Tibial nerve (tissue), 4 donors: ENCODE results near the gene BACH2. TPM values are rescaled to one million over a fixed set of nuclear protein-coding genes. Genes with fewer than 3 reads are reported as not detected.

Experiments
- DNase-seq, 2 donors: peaks; one replicate each; pipeline ENCODE4 v3.0.0-alpha.2; 2019; ENCODE audit warnings: low spot score in 2 of 2
- H3K27ac ChIP-seq, 4 donors: fragments of 200-600 bp; sonication (generic) in 3 of 4; one replicate each; pipeline ENCODE4 v1.5.1; 2017 to 2019; ENCODE audit warnings: mild to moderate bottlenecking in 1 of 4
- H3K27me3 ChIP-seq, 2 donors: fragments of 200-600 bp; sonication (generic) in 1 of 2; one replicate each; pipeline versions ENCODE4 v1.5.1 to v1.6.0; 2017 to 2019
- H3K36me3 ChIP-seq, 3 donors: fragments of 200-600 bp; sonication (generic); one replicate each; pipeline ENCODE4 v1.5.1; 2018 to 2019
- H3K4me1 ChIP-seq, 4 donors: fragments of 200-600 bp; sonication (generic) in 3 of 4; one replicate each; pipeline ENCODE4 v1.5.1; 2017 to 2019
- H3K4me3 ChIP-seq, 4 donors: fragments of 200-600 bp; sonication (generic) in 3 of 4; one replicate each; pipeline ENCODE4 v1.5.1; 2017 to 2019; ENCODE audit warnings: mild to moderate bottlenecking in 1 of 4, moderate library complexity in 1 of 4
- H3K9me3 ChIP-seq, 4 donors: fragments of 200-600 bp; sonication (generic) in 3 of 4; one replicate each; pipeline ENCODE4 v1.5.1; 2017 to 2019
- CTCF ChIP-seq, 5 experiments: fragments of 200-600 bp in 3 of 5; fragments of 450-650 bp in 2 of 5; sonication (generic) in 3 of 5; IDR thresholded peaks; one replicate each; pipeline ENCODE4 v1.5.1; 2016 to 2019; ENCODE audit warnings: antibody characterized with exemption in 5 of 5, mild to moderate bottlenecking in 3 of 5, moderate library complexity in 2 of 5
- EP300 ChIP-seq, 2 donors: sonication (generic); formaldehyde crosslinking; IDR thresholded peaks; one replicate each; pipeline ENCODE4 v1.6.1; 2017; ENCODE audit warnings: antibody characterized with exemption in 2 of 2, mild to moderate bottlenecking in 1 of 2
- POLR2A ChIP-seq, 2 donors: fragments of 450-650 bp; IDR thresholded peaks; one replicate each; pipeline ENCODE4 v1.6.1; 2017; ENCODE audit warnings: antibody characterized with exemption in 2 of 2, mild to moderate bottlenecking in 2 of 2, moderate library complexity in 2 of 2
- WGBS, 2 donors: methylation state at CpG; one replicate each; pipeline ENCODE4 v1.1.5; 2018; 5-methylcytosine and 5-hydroxymethylcytosine counted together
- total RNA-seq, 4 donors: library from RNA; depleted of rRNA; stranded (reverse); fragments of >200 nt; gene quantifications; one replicate each; pipeline ENCODE4 v1.1.0, GENCODE V29; 2016

BACH2 gene
- total RNA-seq, 4 donors from 2014 or later, result 4.4 to 11.1 (median 8.4) TPM

DNA sequence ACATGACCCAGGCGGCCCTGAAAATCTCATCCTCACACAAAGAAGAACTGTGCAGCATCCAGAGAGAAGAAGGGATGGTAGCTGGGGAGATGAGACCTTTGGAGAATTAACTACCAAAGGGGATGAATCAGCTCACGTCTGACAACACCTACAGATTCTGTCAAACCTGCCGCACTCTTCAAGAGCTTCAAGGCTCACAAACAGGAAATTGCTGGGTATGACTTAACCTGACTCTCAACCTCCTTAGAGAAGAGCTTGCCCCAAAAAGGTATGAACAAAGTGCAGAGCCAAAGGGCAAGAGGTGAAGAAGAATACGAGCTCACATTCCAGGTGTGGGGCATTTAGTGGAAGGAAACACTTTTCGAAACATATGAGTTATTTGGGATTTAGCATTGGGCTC, 139.8 kb downstream of the BACH2 start:
- 79 to 84% methylated on average over 5 of the region's 5 CpGs for WGBS, 2 donors
- no peak overlapping the region for H3K4me3 ChIP-seq

GRCh38 chr6:90154755-90155470, 141.7 kb downstream of the BACH2 start:
- TF ChIP-seq CTCF (IDR thresholded peaks at IDR 0.05), result no peak
- TF ChIP-seq POLR2A (IDR thresholded peaks at IDR 0.05), result no peak
- TF ChIP-seq EP300 (IDR thresholded peaks at IDR 0.05), result no peak
- H3K4me3 ChIP-seq, result no peak overlapping the region

More for the DNA sequence above, 139.8 kb downstream of the BACH2 start:
- Histone ChIP-seq H3K27me3 (no peaks in the 10 kb centered on the region), H3K9me3 (no peaks in the 10 kb centered on the region), H3K36me3 (no peaks in the 10 kb centered on the region), H3K4me1 (peaks cover 0 to 40% (median 6%) of the 10 kb centered on the region in 4 donors), H3K27ac (no peak overlapping the region)
- DNase-seq, result no peak
- no peak for TF ChIP-seq EP300 (IDR thresholded peaks at IDR 0.05)
- no peak for TF ChIP-seq CTCF (IDR thresholded peaks at IDR 0.05)
- TF ChIP-seq POLR2A (IDR thresholded peaks at IDR 0.05), result no peak

GRCh38 chr6:90151576-90152422, 144.8 kb downstream of the BACH2 start:
- H3K4me3 ChIP-seq, result no peak overlapping the region
- H3K9me3 ChIP-seq, result no peaks in the 10 kb centered on the region
- DNase-seq, result no peak
- WGBS, 2 donors, result 48 to 67% methylated on average over 4 of the region's 4 CpGs
- no peak overlapping the region for H3K27ac ChIP-seq
- no peaks in the 10 kb centered on the region for H3K27me3 ChIP-seq
- no peaks in the 10 kb centered on the region for H3K36me3 ChIP-seq
- peaks cover 0 to 39% (median 2%) of the 10 kb centered on the region in 4 donors for H3K4me1 ChIP-seq
- TF ChIP-seq EP300 (IDR thresholded peaks at IDR 0.05) (no peak), POLR2A (IDR thresholded peaks at IDR 0.05) (no peak), CTCF (IDR thresholded peaks at IDR 0.05) (no peak)

More at GRCh38 chr6:90154755-90155470, 141.7 kb downstream of the BACH2 start:
- H3K4me1 ChIP-seq, result peaks cover 0 to 35% (median 2%) of the 10 kb centered on the region in 4 donors
- no peaks in the 10 kb centered on the region for H3K36me3 ChIP-seq
- WGBS, 2 donors, result 67 to 76% methylated on average over 8 of the region's 8 CpGs
- H3K9me3 ChIP-seq, result no peaks in the 10 kb centered on the region
- no peak overlapping the region for H3K27ac ChIP-seq
- DNase-seq, result no peak
- H3K27me3 ChIP-seq, result no peaks in the 10 kb centered on the region

DNA sequence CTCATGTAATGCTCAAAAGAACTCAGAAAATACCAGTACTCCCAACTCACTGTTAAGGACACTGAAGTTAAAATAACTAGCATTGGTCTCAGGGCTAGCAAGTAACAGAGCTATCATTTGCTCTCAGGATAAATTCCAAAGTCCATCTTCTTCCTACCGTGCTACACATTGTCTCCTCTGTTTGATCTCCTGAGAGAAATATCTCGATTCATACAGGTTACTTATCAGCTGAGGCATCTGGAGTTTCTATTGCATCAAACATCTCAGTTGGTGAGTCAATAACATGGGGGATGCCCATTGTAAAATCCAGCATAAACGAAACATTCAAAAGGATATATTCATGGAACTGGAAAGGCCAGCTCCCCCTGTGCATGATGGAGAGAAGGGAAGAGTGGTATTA, 147.4 kb downstream of the BACH2 start:
- DNase-seq, result no peak
- Histone ChIP-seq H3K36me3 (no peaks in the 10 kb centered on the region), H3K4me3 (no peak overlapping the region), H3K27me3 (no peaks in the 10 kb centered on the region), H3K27ac (no peak overlapping the region), H3K9me3 (no peaks in the 10 kb centered on the region), H3K4me1 (peaks cover 0 to 29% (median 0%) of the 10 kb centered on the region in 4 donors)
- WGBS, 2 donors, result 78 to 79% methylated on average over 3 of the region's 3 CpGs
- TF ChIP-seq EP300 (IDR thresholded peaks at IDR 0.05) (no peak), POLR2A (IDR thresholded peaks at IDR 0.05) (no peak), CTCF (IDR thresholded peaks at IDR 0.05) (no peak)

GRCh38 chr6:90148867-90149266, 147.8 kb downstream of the BACH2 start:
- no peak overlapping the region for H3K4me3 ChIP-seq
- H3K9me3 ChIP-seq, result no peaks in the 10 kb centered on the region
- H3K27ac ChIP-seq, result no peak overlapping the region
- TF ChIP-seq POLR2A (IDR thresholded peaks at IDR 0.05), result no peak
- no peak for TF ChIP-seq EP300 (IDR thresholded peaks at IDR 0.05)
- TF ChIP-seq CTCF (IDR thresholded peaks at IDR 0.05), result no peak
- WGBS, 2 donors, result 84 to 90% methylated on average over 5 of the region's 5 CpGs
- no peaks in the 10 kb centered on the region for H3K36me3 ChIP-seq
- H3K27me3 ChIP-seq, result no peaks in the 10 kb centered on the region
- DNase-seq, result no peak
- peaks cover 0 to 28% (median 0%) of the 10 kb centered on the region in 4 donors for H3K4me1 ChIP-seq
